Neural crest cell (in vitro differentiated cells): ENCODE results near the gene PLEKHM1. TPM values are rescaled to one million over a fixed set of nuclear protein-coding genes. Genes with fewer than 3 reads are reported as not detected.
"Not testable (repeated sequence)": the region's sequence is repeated elsewhere in the genome, so short reads cannot be mapped to it uniquely, and the experiment has no call there.

ENCODE experiments used
- DNase-seq: peaks from one replicate; pipeline ENCODE4 v3.0.0; 2021; ENCODE audit warnings: low read depth, mixed read lengths, low spot score
- H3K27ac Mint-ChIP-seq: one replicate; pipeline ENCODE4 v1.8.0; 2021; ENCODE audit warnings: mild to moderate bottlenecking, mixed read lengths; ENCODE audit not compliant: unreplicated experiment
- H3K27me3 Mint-ChIP-seq: 2 replicates; pipeline ENCODE4 v1.8.0; 2021; ENCODE audit warnings: low read depth, mild to moderate bottlenecking, mixed read lengths
- H3K36me3 Mint-ChIP-seq: 2 replicates; pipeline ENCODE4 v1.8.0; 2021; ENCODE audit warnings: low read depth, mild to moderate bottlenecking, mixed read lengths
- H3K4me1 Mint-ChIP-seq: 2 replicates; pipeline ENCODE4 v1.8.0; 2021; ENCODE audit warnings: mixed read lengths
- H3K4me3 Mint-ChIP-seq: one replicate; pipeline ENCODE4 v1.8.0; 2021; ENCODE audit warnings: mild to moderate bottlenecking, mixed read lengths
- H3K9me3 Mint-ChIP-seq: 2 replicates; pipeline ENCODE4 v1.8.0; 2021; ENCODE audit warnings: mixed read lengths
- long read RNA-seq: library from polyadenylated mRNA; unstranded; transcript quantifications from one replicate; pipeline ENCODE4 v2.0.0, GENCODE V29; 2020
- total RNA-seq: library from RNA; stranded (reverse); gene quantifications from 2 replicates; pipeline ENCODE4 v1.2.1, GENCODE V29; 2021
- TF ChIP-seq, protein P1 (sequence below): fragments of 200-600 bp; sonication (generic); conservative IDR thresholded peaks from 2 replicates; pipeline ENCODE4 v1.5.0; 2021; ENCODE audit warnings: antibody characterized with exemption, mild to moderate bottlenecking

PLEKHM1 gene
- total RNA-seq = 19.5 and 25.0 TPM in 2 replicates
- long read RNA-seq, partial matches to known transcripts = 1 of 3 reads
- long read RNA-seq, other reads (novel, unspliced or antisense) = 2 of 3 reads

DNA sequence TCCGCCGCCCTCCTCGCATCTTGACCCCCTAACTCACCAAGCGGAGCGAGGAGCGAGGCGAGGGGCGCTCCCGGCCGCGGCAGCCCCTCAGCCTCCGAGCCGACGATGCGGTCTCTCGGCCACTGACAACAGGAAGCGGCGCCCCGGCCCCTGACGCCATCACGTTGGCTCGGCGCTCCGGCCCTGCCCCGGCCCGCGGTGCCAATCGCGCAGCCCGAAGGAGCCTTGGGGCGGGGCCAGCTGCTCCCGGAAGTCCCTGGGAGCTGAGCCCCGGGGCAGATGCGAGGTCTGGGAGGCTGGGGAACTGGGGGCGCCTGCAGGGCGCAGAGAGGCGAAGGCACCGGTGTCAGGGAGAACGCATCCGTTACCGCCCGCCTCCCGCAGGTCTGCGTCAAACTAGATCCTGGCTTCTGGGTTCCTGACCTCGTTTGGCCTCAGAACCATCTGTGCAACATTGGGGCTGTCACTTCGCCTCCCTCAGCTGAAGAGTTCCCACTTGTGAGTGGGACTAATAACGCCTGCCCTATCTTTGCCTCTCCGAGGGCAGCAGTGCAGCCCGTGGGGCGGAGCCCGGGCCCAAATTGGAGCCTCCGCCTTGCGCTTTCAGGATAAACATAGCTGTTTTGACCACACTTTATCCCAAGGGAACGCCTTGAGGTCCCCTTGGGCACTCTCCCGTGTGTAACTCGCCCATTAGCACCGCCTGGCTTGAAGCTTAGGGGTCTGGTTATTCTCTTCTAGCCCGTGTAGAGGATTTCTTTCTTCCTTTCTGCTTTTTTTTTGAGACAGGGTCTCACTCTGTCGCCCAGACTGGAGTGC is at the start of gene PLEKHM1:
Gene PLEKHM1 (minus strand): TSS at position 107 of the 819 bp plus-strand sequence. CDS start 8,237 bp downstream, outside the sequence.
- not testable (repeated sequence) for H3K36me3 Mint-ChIP-seq, H3K27me3 Mint-ChIP-seq, H3K9me3 Mint-ChIP-seq
- Mint-ChIP-seq H3K4me3 (peak within 1 kb of the TSS; percentile 90), H3K27ac (peak within 1 kb of the TSS; percentile 83), H3K4me1 (peaks cover 19% of the 10 kb centered on the region)
- peak; percentile 71 for DNase-seq

DNA sequence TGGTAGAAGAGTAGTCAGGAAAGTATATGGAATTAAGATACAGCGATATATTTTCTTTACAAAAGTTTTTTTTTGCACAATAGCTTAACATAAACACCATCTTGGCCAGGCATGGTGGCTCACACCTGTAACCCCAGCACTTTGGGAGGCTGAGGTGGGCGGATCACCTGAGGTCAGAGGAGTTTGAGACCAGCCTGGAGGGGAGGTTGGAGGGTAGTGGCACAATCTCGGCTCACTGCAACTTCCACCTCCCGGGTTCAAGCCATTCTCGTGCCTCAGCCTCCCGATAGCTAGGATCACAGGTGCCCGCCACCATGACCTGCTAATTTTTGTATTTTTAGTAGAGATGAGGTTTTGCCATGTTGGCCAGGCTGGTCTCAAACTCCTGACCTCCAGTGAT is 47.6 kb upstream of the PLEKHM1 start:
- H3K4me3 Mint-ChIP-seq, H3K4me1 Mint-ChIP-seq, H3K9me3 Mint-ChIP-seq, H3K36me3 Mint-ChIP-seq, DNase-seq, H3K27ac Mint-ChIP-seq, H3K27me3 Mint-ChIP-seq: not testable (repeated sequence)

DNA sequence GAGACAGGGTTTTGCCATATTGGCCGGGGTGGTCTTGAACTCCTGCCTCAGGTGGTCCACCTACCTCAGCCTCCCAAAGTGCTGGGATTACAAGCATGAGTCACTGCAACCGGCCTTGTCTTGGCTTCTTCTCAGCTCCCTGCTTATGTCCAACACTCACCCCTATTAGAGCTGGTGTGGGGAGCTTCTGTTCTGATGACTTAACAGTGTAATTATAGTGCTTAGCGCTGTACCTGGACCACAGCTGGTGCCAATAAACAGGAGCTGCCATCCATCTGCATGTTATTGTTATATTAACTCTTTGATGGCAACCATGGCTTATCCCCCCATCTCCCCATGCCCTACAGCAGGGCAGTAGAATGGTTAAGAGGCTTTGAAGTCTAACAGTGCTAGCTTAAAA is 15.6 kb upstream of the PLEKHM1 start:
- DNase-seq, H3K4me1 Mint-ChIP-seq, H3K9me3 Mint-ChIP-seq, H3K4me3 Mint-ChIP-seq, H3K27me3 Mint-ChIP-seq, H3K27ac Mint-ChIP-seq, H3K36me3 Mint-ChIP-seq: not testable (repeated sequence)

DNA sequence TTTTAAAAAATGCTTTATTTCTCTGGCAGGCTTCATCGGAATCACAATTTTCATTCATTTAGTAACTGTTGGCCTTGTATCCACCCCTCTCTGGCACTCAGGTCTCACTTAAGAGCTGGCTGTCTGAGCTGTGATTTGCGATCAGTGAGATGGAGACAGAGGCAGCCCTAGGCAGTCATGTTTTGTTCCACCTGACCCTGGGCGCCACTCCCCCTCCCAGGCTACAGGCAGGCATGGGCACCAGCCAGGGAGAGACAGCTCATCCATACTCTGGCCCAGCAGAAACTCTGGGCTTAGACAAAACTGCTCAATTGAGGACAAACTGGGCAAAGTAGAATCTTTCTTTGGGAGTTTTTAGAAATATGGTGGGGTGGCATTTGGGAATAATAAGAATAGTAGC is 14.7 kb upstream of the PLEKHM1 start:
- not testable (repeated sequence) for H3K27ac Mint-ChIP-seq, H3K4me3 Mint-ChIP-seq, H3K36me3 Mint-ChIP-seq, DNase-seq, H3K27me3 Mint-ChIP-seq, H3K9me3 Mint-ChIP-seq, H3K4me1 Mint-ChIP-seq

DNA sequence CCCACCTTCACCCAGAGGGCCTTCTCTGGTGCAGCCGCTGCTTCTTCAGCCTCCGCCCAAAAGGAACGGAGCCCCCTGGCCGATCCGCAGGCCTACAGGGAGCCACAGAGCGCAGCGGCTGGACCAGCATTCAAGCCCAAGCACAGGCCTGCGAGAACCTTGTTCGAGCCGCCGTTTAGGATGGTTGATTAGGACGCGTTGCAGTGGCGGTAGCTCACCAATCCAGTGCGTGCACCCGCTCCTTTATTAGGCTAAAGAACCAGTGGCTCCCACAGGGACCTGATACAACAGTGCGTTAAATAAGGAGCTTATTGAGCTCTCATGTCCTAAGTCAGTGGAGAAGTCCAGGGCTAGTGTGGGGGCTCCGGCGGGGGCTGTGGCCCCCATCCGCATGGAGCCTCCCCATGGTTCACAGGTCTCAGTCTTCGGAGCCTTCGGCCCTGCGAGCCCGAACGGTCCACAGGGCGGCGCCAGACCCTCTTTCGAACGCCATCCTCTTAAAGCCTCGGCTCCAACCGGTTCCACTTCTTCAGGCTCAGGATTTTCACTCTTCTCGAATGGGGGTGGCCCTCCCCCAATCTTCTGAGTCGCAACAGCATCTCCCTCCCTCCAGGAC is 10.7 kb upstream of the PLEKHM1 start:
- not testable (repeated sequence) for H3K4me1 Mint-ChIP-seq, H3K36me3 Mint-ChIP-seq, H3K4me3 Mint-ChIP-seq

DNA sequence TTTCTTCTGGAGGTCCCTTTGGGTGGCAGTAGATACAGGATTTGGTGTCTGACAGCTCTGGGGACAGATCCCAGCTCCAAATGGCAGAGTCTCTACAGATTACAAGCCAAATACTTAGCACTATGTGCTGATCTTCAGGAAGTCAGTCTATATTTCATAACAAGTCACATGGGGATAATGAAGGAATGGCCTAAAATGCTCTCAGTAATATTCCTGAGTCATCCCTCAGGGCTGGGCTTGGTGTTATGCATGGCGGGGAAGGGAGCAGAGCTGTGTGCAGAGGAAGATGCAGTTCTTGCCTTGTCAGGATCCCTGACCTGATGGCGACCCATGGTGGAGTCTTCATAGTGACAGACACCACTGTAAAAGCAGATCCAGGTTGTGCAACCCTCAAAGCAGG is 10.0 kb upstream of the PLEKHM1 start:
- DNase-seq, H3K4me1 Mint-ChIP-seq, H3K27ac Mint-ChIP-seq, H3K9me3 Mint-ChIP-seq, H3K36me3 Mint-ChIP-seq, H3K4me3 Mint-ChIP-seq, H3K27me3 Mint-ChIP-seq: not testable (repeated sequence)

More for the DNA sequence above, 10.7 kb upstream of the PLEKHM1 start:
- not testable (repeated sequence) for H3K27ac Mint-ChIP-seq, H3K27me3 Mint-ChIP-seq, DNase-seq, H3K9me3 Mint-ChIP-seq
- TF ChIP-seq, protein P1, sequence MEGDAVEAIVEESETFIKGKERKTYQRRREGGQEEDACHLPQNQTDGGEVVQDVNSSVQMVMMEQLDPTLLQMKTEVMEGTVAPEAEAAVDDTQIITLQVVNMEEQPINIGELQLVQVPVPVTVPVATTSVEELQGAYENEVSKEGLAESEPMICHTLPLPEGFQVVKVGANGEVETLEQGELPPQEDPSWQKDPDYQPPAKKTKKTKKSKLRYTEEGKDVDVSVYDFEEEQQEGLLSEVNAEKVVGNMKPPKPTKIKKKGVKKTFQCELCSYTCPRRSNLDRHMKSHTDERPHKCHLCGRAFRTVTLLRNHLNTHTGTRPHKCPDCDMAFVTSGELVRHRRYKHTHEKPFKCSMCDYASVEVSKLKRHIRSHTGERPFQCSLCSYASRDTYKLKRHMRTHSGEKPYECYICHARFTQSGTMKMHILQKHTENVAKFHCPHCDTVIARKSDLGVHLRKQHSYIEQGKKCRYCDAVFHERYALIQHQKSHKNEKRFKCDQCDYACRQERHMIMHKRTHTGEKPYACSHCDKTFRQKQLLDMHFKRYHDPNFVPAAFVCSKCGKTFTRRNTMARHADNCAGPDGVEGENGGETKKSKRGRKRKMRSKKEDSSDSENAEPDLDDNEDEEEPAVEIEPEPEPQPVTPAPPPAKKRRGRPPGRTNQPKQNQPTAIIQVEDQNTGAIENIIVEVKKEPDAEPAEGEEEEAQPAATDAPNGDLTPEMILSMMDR = peak; percentile 30

DNA sequence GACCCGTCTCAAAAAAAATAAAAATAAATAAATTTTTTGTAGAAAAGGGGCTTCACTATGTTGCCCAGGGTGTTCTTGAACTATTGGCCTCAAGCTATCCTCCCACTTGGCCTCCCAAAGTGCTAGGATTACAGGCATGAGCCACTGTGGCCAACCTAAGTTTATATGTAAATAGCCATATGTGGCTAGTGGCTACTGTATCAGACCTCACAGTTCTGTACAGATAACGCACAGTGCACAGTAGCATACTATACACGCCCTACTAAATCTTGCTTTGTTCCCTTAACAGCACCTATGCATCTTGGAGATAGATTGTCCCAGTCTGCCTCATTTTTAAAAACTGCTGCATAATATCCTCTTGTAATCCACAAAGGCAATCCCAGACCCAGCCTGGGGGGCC is 8.7 kb upstream of the PLEKHM1 start:
- DNase-seq, H3K9me3 Mint-ChIP-seq, H3K4me1 Mint-ChIP-seq, H3K4me3 Mint-ChIP-seq, H3K27ac Mint-ChIP-seq, H3K27me3 Mint-ChIP-seq, H3K36me3 Mint-ChIP-seq: not testable (repeated sequence)

DNA sequence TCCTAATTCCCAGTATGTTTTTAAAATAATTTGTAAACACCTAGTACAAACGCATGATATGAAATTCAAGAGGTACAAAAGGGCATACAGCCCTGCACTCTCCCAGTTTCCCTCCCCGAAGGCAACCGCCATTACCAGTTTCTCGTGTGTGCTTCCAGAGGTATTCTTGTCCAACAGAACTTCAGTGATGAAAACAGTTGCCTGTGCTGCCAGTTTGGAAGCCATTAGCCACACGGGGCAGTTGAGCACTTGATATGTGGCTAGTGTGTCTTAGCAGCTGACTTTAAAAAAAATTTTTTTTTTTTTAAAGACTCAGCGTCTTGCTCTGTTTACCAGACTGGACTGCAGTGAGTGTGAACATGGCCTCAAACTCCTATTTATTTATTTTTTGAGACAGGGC is 7.9 kb upstream of the PLEKHM1 start:
- not testable (repeated sequence) for H3K4me3 Mint-ChIP-seq, H3K4me1 Mint-ChIP-seq, DNase-seq, H3K27me3 Mint-ChIP-seq, H3K27ac Mint-ChIP-seq, H3K9me3 Mint-ChIP-seq, H3K36me3 Mint-ChIP-seq

DNA sequence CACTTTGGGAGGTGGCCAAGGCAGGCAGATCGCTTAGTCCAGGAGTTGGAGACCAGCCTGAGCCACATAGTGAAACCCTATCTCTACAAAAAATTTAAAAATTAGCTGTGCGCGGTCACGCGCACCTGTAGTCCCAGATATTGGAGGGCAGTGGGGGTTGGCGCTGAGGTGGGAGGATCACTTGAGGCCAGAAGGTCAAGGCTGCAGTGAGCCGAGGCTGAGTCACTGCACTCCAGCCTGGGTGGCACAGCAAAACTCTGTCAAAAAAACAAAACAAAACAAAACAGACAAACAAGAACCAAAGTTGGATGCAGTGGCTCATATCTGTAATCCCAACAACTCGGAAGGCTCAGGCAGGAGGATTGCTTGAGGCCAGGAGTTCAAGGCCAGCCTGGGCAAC is 6.9 kb upstream of the PLEKHM1 start:
- not testable (repeated sequence) for DNase-seq, H3K4me1 Mint-ChIP-seq, H3K27ac Mint-ChIP-seq, H3K4me3 Mint-ChIP-seq, H3K9me3 Mint-ChIP-seq, H3K36me3 Mint-ChIP-seq, H3K27me3 Mint-ChIP-seq

DNA sequence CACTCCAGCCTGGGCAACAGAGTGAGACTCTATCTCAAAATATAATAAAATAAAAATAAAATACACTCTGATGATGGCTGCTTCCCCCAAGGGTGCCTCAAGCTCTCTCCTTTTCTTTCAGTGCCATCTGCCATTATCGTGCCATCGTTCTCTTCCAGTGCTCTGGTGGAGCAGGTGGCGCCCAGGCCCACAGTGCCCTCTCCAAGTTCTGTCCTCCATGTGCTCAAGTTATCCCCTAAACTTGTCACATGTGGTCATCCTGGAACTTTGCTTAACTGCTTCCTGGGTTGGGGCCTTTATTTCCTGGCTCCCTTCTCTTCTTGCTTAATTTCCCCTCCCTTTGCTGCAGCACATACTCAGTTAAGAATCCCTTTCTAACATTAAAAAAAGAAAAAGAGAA is 6.0 kb upstream of the PLEKHM1 start:
- not testable (repeated sequence) for DNase-seq, H3K4me1 Mint-ChIP-seq, H3K27me3 Mint-ChIP-seq

DNA sequence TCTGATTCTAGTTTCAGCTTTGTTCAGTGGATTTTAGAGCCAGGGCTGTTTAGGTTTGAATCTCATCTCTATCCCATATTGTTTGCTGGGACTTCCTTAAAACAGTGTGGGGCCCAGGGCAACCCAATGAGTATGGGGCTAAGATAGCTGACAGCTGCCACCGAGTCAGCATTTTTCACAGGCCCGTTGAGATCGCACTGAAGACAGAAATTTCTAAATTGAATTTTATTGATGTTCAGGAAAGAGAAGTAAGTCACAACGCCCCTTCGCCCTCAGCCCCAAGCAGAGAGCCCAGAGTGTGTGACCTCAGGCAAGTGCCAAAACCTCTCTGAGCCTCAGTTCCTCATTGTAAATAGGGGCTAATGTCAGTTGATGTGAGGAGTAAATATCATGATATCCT is 4.0 kb upstream of the PLEKHM1 start:
- H3K4me1 Mint-ChIP-seq = peaks cover 11% of the 10 kb centered on the region
- not testable (repeated sequence) for H3K27ac Mint-ChIP-seq, H3K36me3 Mint-ChIP-seq, H3K27me3 Mint-ChIP-seq, H3K9me3 Mint-ChIP-seq, DNase-seq
- peak overlapping the region; percentile 47 for H3K4me3 Mint-ChIP-seq

More for the DNA sequence above, 6.0 kb upstream of the PLEKHM1 start:
- not testable (repeated sequence) for H3K36me3 Mint-ChIP-seq, H3K9me3 Mint-ChIP-seq, H3K27ac Mint-ChIP-seq, H3K4me3 Mint-ChIP-seq

DNA sequence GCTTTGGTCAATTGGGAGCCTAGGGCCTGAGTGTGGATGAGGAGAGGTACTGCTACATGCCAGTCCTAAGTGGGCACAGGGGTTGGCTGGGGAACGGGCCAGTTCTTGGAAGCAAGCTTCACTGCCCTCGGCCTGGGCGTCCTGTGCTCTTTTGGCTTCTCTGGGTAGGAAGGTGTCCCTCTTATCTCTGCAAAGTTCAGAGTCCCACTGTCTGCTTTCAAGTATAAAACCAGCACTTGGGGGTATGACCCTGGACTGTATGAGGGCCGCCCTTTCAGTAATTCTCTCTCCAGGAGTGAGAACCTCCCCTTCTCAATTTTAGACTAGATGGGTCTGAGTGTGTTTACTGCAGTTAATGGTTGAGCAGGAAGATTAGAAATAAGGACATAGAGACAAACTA is 1.6 kb upstream of the PLEKHM1 start:
- H3K36me3 Mint-ChIP-seq, DNase-seq, H3K27ac Mint-ChIP-seq, H3K9me3 Mint-ChIP-seq, H3K27me3 Mint-ChIP-seq: not testable (repeated sequence)
- Mint-ChIP-seq H3K4me1 (peaks cover 19% of the 10 kb centered on the region), H3K4me3 (peak overlapping the region; percentile 54)

DNA sequence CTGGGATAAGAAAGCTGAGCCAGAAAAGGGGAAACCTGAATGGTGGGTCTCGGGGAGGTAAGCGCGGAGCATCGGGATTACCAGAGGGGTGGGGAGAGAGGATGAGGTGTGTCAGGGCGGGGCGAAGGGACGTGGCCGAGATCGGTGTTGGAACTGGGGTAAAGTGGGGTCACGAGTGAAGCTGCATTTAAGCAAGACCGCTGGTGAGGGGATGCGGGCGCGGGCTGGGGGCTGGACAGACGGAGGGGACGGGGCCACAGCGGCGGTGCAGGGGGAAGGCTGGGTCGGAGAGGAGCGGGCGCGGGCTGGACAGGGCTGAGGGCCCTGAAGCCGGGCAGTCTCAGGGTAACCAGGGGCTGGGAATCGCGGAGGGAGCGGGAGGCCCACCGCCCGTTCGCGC is 323 bp downstream of the PLEKHM1 start:
- H3K4me3 Mint-ChIP-seq = peak overlapping the region; percentile 89
- H3K4me1 Mint-ChIP-seq = peaks cover 19% of the 10 kb centered on the region
- H3K9me3 Mint-ChIP-seq, H3K36me3 Mint-ChIP-seq, H3K27me3 Mint-ChIP-seq, DNase-seq: not testable (repeated sequence)
- peak overlapping the region; percentile 43 for H3K27ac Mint-ChIP-seq
